PC-3 (cell line): ENCODE data around the gene TJAP1. TPM values are rescaled to one million over a fixed set of nuclear protein-coding genes. Genes with fewer than 3 reads are reported as not detected.

Experiments
- ATAC-seq: fragments of 200-7000 bp; cut with Tn5 transposase; 2 replicates; pipeline ENCODE4 v1.9.1; 2020; ENCODE audit warnings: mild to moderate bottlenecking, moderate library complexity
- BruUV-seq: library from RNA; stranded (reverse); fragments of 400-500 nt; replicated peaks from 2 replicates; lab custom pipeline; 2021; lab: Mats Ljungman, UMichigan
- CTCF ChIA-PET: fragments of 300-600 bp; sonication (Branson Sonifier 250); formaldehyde crosslinking; loops from one replicate; lab custom pipeline; 2022; ENCODE audit warnings: antibody characterized with exemption; lab: Charles Lee
- POLR2A ChIA-PET: fragments of 300-600 bp; sonication (Branson Sonifier 250); formaldehyde crosslinking; loops from one replicate; lab custom pipeline; 2022; ENCODE audit warnings: antibody characterized with exemption; ENCODE audit not compliant: unreplicated experiment; lab: Charles Lee
- DNase-seq: peaks from one replicate; pipeline ENCODE4 v3.0.0-alpha.2; 2015
- H2AFZ ChIP-seq: fragments of 300-600 bp; sonication (generic); 2 replicates; pipeline ENCODE4 v1.6.0; 2016; ENCODE audit warnings: antibody characterized with exemption, low read length
- H3F3A ChIP-seq: fragments of 300-600 bp; sonication (generic); one replicate; pipeline ENCODE4 v1.6.0; 2017; ENCODE audit warnings: antibody characterized with exemption, low read length, control low read depth, mild to moderate bottlenecking; ENCODE audit not compliant: unreplicated experiment
- H3K27ac ChIP-seq: fragments of 300-600 bp; sonication (generic); 2 replicates; pipeline ENCODE4 v1.5.1; 2016; ENCODE audit warnings: mild to moderate bottlenecking, low read length
- H3K27me3 ChIP-seq: fragments of 300-600 bp; sonication (generic); 2 replicates; pipeline ENCODE4 v1.6.1; 2016; ENCODE audit warnings: low read length, mixed read lengths
- H3K36me3 ChIP-seq: fragments of 300-600 bp; sonication (generic); 2 replicates; pipeline ENCODE4 v1.6.1; 2016; ENCODE audit warnings: low read depth, mixed run types, low read length, mixed read lengths
- H3K4me1 ChIP-seq: fragments of 300-600 bp; sonication (generic); 2 replicates; pipeline ENCODE4 v1.5.1; 2016; ENCODE audit warnings: low read length; ENCODE audit not compliant: insufficient read depth
- H3K4me2 ChIP-seq: fragments of 300-600 bp; sonication (generic); 2 replicates; pipeline ENCODE4 v1.6.0; 2016; ENCODE audit warnings: low read length
- H3K4me3 ChIP-seq: fragments of 300-600 bp; sonication (generic); 2 replicates; pipeline ENCODE4 v1.5.1; 2016; ENCODE audit warnings: mild to moderate bottlenecking, low read length, mixed read lengths
- H3K79me2 ChIP-seq: fragments of 300-600 bp; sonication (generic); 2 replicates; pipeline ENCODE4 v1.6.1; 2017; ENCODE audit warnings: low read length, mixed read lengths
- H3K9ac ChIP-seq: fragments of 300-600 bp; sonication (generic); 2 replicates; pipeline ENCODE4 v1.6.0; 2016; ENCODE audit warnings: mild to moderate bottlenecking, low read length
- H3K9me2 ChIP-seq: fragments of 300-600 bp; sonication (generic); replicated peaks from 2 replicates; pipeline ENCODE4 v1.6.1; 2016; ENCODE audit warnings: mixed run types, low read length, mixed read lengths
- H3K9me3 ChIP-seq: fragments of 300-600 bp; sonication (generic); 2 replicates; pipeline ENCODE4 v1.6.1; 2016; ENCODE audit warnings: low read length, mixed read lengths
- H4K20me1 ChIP-seq: fragments of 300-600 bp; sonication (generic); 2 replicates; pipeline ENCODE4 v1.6.1; 2016; ENCODE audit warnings: low read length, mixed read lengths
- CTCF ChIP-seq: fragments of 300-600 bp; sonication (generic); conservative IDR thresholded peaks from 2 replicates; pipeline ENCODE4 v1.5.1; 2017; ENCODE audit warnings: antibody characterized with exemption, low read depth, mild to moderate bottlenecking, low read length
- EZH2 ChIP-seq: fragments of 300-600 bp; sonication (generic); IDR thresholded peaks from one replicate; pipeline ENCODE4 v1.6.1; 2017; ENCODE audit warnings: antibody characterized with exemption, mild to moderate bottlenecking, low read length; ENCODE audit not compliant: unreplicated experiment
- EZH2phosphoT487 ChIP-seq: fragments of 300-600 bp; sonication (generic); IDR thresholded peaks from 2 replicates; pipeline ENCODE4 v1.6.1; 2018; ENCODE audit warnings: mild to moderate bottlenecking, antibody characterized with exemption, low read length, borderline replicate concordance
- intact Hi-C: fragments of 100-400 bp; cut with micrococcal nuclease; formaldehyde crosslinking; loops from 2 replicates; pipeline ENCODE4 v1.9.0; 2023
- total RNA-seq: library from RNA; depleted of rRNA; stranded (reverse); fragments of >200 nt; gene quantifications from 2 replicates; pipeline ENCODE4 v1.2.3, GENCODE V29; 2014

TJAP1 gene
- total RNA-seq, 1 experiment from 2014 or later = 28.5 TPM

- CTCF ChIA-PET = interaction anchor here (0.6 to 0.8 kb wide), 3 partner anchors 22 to 171 kb away, joined by 4 to 6 read pairs (median 6); no protein-coding TSS in a partner anchor
- H3K79me2 ChIP-seq = no peaks in the 10 kb centered on the region
- DNase-seq (no peak), ATAC-seq (no peak)
- intact Hi-C loops = loop anchor here (1.0 to 10.0 kb wide), 4 partner anchors 52 to 244 kb away; partner anchors contain the start of gene ZNF318
- BruUV-seq = no TSS peak
- H3K36me3 ChIP-seq = peaks cover 7% of the 10 kb centered on the region; the same call in 1 of the 2 replicates
- no peak overlapping the region for H3K4me3 ChIP-seq
- peaks cover 7% of the 10 kb centered on the region for H3K4me1 ChIP-seq
- H3K27me3 ChIP-seq = no peaks in the 10 kb centered on the region
- H2AFZ ChIP-seq = no peak overlapping the region
- H3K27ac ChIP-seq = no peak overlapping the region
- no peak for TF ChIP-seq EZH2phosphoT487
- TF ChIP-seq EZH2 = no peak
- TF ChIP-seq CTCF = no peak
- no peak overlapping the region for H3K9ac ChIP-seq
- no peaks in the 10 kb centered on the region for H3F3A ChIP-seq
- no peaks in the 10 kb centered on the region for H3K9me2 ChIP-seq
- H4K20me1 ChIP-seq = no peaks in the 10 kb centered on the region
- no peak overlapping the region for H3K4me2 ChIP-seq
- no peaks in the 10 kb centered on the region for H3K9me3 ChIP-seq
- POLR2A ChIA-PET = interaction anchor here (0.6 kb wide), 1 partner anchor 69 kb away, joined by 6 read pairs; no protein-coding TSS in a partner anchor
These were observed 28.8 kb downstream of the TJAP1 start for GRCh38 chr6:43506171-43506570.

- intact Hi-C loops = loop anchor here (1.0 to 10.0 kb wide), 4 partner anchors 53 to 245 kb away; partner anchors contain the start of gene ZNF318
- H2AFZ ChIP-seq = no peak overlapping the region
- ATAC-seq (peak; percentile 59), DNase-seq (peak; percentile 89)
- no peaks in the 10 kb centered on the region for H3K79me2 ChIP-seq
- POLR2A ChIA-PET = interaction anchor here (0.6 kb wide), 2 partner anchors 69 to 145 kb away, joined by 3 to 6 read pairs; no protein-coding TSS in a partner anchor
- no peaks in the 10 kb centered on the region for H3K9me2 ChIP-seq
- H3K27ac ChIP-seq = no peak overlapping the region
- BruUV-seq = no TSS peak
- H3K9me3 ChIP-seq = no peaks in the 10 kb centered on the region
- peaks cover 5% of the 10 kb centered on the region for H3F3A ChIP-seq
- no peak overlapping the region for H3K4me3 ChIP-seq
- H3K9ac ChIP-seq = no peak overlapping the region
- CTCF ChIA-PET = no interaction called here
- H3K4me2 ChIP-seq = no peak overlapping the region
- no peaks in the 10 kb centered on the region for H4K20me1 ChIP-seq
- peaks cover 7% of the 10 kb centered on the region; the same call in 1 of the 2 replicates for H3K36me3 ChIP-seq
- H3K27me3 ChIP-seq = no peaks in the 10 kb centered on the region
- H3K4me1 ChIP-seq = peaks cover 7% of the 10 kb centered on the region
- peak; percentile 94 for TF ChIP-seq CTCF
- no peak for TF ChIP-seq EZH2phosphoT487
- no peak for TF ChIP-seq EZH2
These were observed 29.5 kb downstream of the TJAP1 start for GRCh38 chr6:43506667-43507471.
